HepG2 (cell line): ENCODE data around the gene KLHL30. TPM values are rescaled to one million over a fixed set of nuclear protein-coding genes. Genes with fewer than 3 reads are reported as not detected.

Experiments
- ATAC-seq: fragments of 200-7000 bp; cut with Tn5 transposase; 3 replicates; pipeline ENCODE4 v1.9.1; 2020; ENCODE audit warnings: mild to moderate bottlenecking, moderate library complexity
- BruUV-seq: library from RNA; stranded (reverse); fragments of 400-500 nt; replicated peaks from 2 replicates; lab custom pipeline; 2021; lab: Mats Ljungman, UMichigan
- CTCF ChIA-PET: fragments of 300-600 bp; formaldehyde crosslinking; extraction: SDS; loops from one replicate; lab custom pipeline; 2021; ENCODE audit warnings: low total read pairs, inconsistent platforms, low intra/inter-chr PET ratio; lab: Yijun Ruan, JAX
- POLR2A ChIA-PET: fragments of 350-600 bp; sonication (Branson Sonifier 250); formaldehyde crosslinking; loops from one replicate; lab custom pipeline; 2020; ENCODE audit warnings: antibody characterized with exemption, inconsistent platforms; lab: Yijun Ruan, JAX
- DNase-seq: peaks from one replicate; pipeline ENCODE4 v3.0.0-alpha.2; 2015; ENCODE audit warnings: low spot score
- FAIRE-seq: peaks from 3 replicates; lab custom pipeline; 2011; peaks lifted over from hg19 to GRCh38; lab: Jason Lieb, UNC
- H2AFZ ChIP-seq: one replicate; pipeline ENCODE4 v1.6.1; 2011; ENCODE audit warnings: low read length, inconsistent platforms
- H3K27ac ChIP-seq: fragments of 300-600 bp; 3 replicates; pipeline ENCODE4 v1.8.0; 2011; ENCODE audit warnings: mixed run types, mild to moderate bottlenecking, mixed read lengths, low read length, inconsistent platforms; ENCODE audit not compliant: insufficient read depth; ENCODE audit errors: extremely low read length
- H3K27me3 ChIP-seq, 2 experiments: fragments of 200-600 bp in 1 of 2; 2 replicates in 1 of 2; 3 replicates in 1 of 2; pipeline versions ENCODE4 v1.6.0 to v1.8.0; 2011; ENCODE audit warnings: low read length in 2 of 2, mild to moderate bottlenecking in 2 of 2, moderate library complexity in 2 of 2, inconsistent platforms in 1 of 2; ENCODE audit not compliant: insufficient read depth in 2 of 2, control insufficient read depth in 1 of 2
- H3K36me3 ChIP-seq, 2 experiments: fragments of 200-600 bp in 1 of 2; replicated peaks in 1 of 2; 2 replicates in 1 of 2; 3 replicates in 1 of 2; pipeline versions ENCODE4 v1.5.1 to v1.8.0; 2011; ENCODE audit warnings: low read length in 2 of 2, inconsistent platforms in 1 of 2; ENCODE audit not compliant: insufficient read depth in 2 of 2, control insufficient read depth in 1 of 2
- H3K4me1 ChIP-seq: 2 replicates; pipeline ENCODE4 v1.5.1; 2012; ENCODE audit warnings: low read length, inconsistent platforms; ENCODE audit not compliant: insufficient read depth
- H3K4me2 ChIP-seq: 2 replicates; pipeline ENCODE4 v1.6.0; 2011; ENCODE audit warnings: low read depth, low read length, inconsistent platforms
- H3K4me3 ChIP-seq, 3 experiments: fragments of 200-600 bp in 1 of 3; sonication (generic), shearing (Covaris generic) in 1 of 3; replicated peaks in 1 of 3; 2 replicates each; pipeline ENCODE4 v1.5.1; 2011 to 2016; ENCODE audit warnings: low read length in 3 of 3, inconsistent platforms in 2 of 3, low read depth in 2 of 3, mild to moderate bottlenecking in 2 of 3, control low read depth in 1 of 3, mixed read lengths in 1 of 3; ENCODE audit not compliant: insufficient read depth in 1 of 3
- H3K79me2 ChIP-seq: one replicate; pipeline ENCODE4 v1.6.1; 2011; ENCODE audit warnings: low read length, inconsistent platforms; ENCODE audit not compliant: insufficient read depth
- H3K9ac ChIP-seq: 2 replicates; pipeline ENCODE4 v1.6.0; 2011; ENCODE audit warnings: mild to moderate bottlenecking, low read depth, low read length, inconsistent platforms; ENCODE audit not compliant: insufficient read depth
- H3K9me3 ChIP-seq: 2 replicates; pipeline ENCODE4 v1.5.1; 2012; ENCODE audit warnings: mild to moderate bottlenecking, low read length
- H4K20me1 ChIP-seq: 2 replicates; pipeline ENCODE4 v1.6.0; 2011; ENCODE audit warnings: inconsistent platforms, mild to moderate bottlenecking, low read length, moderate library complexity; ENCODE audit not compliant: insufficient read depth
- AHR ChIP-seq: IDR thresholded peaks from 2 replicates; pipeline ENCODE4 v1.6.1; 2018; ENCODE audit warnings: missing genetic modification reagents, missing compliant biosample characterization
- CHCHD3 ChIP-seq: sonication (generic); formaldehyde crosslinking; IDR thresholded peaks from 2 replicates; pipeline ENCODE4 v1.8.0; 2022; ENCODE audit warnings: mild to moderate bottlenecking, missing genetic modification reagents, moderate library complexity
- HIC2 ChIP-seq: sonication (generic); formaldehyde crosslinking; IDR thresholded peaks from 2 replicates; pipeline ENCODE4 v1.9.0; 2022; ENCODE audit warnings: low read depth, missing genetic modification reagents
- LCORL ChIP-seq, 2 experiments: fragments of 450-650 bp in 1 of 2; sonication (generic) in 1 of 2; formaldehyde crosslinking in 1 of 2; IDR thresholded peaks; 2 replicates each; pipeline versions ENCODE4 v1.5.0 to v1.6.1; 2017 to 2020; ENCODE audit warnings: antibody characterized with exemption in 1 of 2, missing genetic modification reagents in 1 of 2
- MLLT10 ChIP-seq: sonication (generic); formaldehyde crosslinking; IDR thresholded peaks from 2 replicates; pipeline ENCODE4 v1.4.0; 2020; ENCODE audit warnings: missing genetic modification reagents
- RFX5 ChIP-seq: IDR thresholded peaks from 2 replicates; pipeline ENCODE4 v1.6.1; 2011; ENCODE audit warnings: low read depth, low read length, improper control_type of control experiment
- SMAD1 ChIP-seq: sonication (generic); formaldehyde crosslinking; IDR thresholded peaks from 2 replicates; pipeline ENCODE4 v1.4.0; 2020; ENCODE audit warnings: missing genetic modification reagents, low read depth, mild to moderate bottlenecking, borderline replicate concordance
- SOX6 ChIP-seq, 2 experiments: fragments of 450-650 bp in 1 of 2; sonication (generic) in 1 of 2; formaldehyde crosslinking in 1 of 2; IDR thresholded peaks; 2 replicates each; pipeline versions ENCODE4 v1.4.0 to v1.6.1; 2017 to 2020; ENCODE audit warnings: antibody characterized with exemption in 1 of 2, mild to moderate bottlenecking in 1 of 2, missing genetic modification reagents in 1 of 2
- TCF12 ChIP-seq, 2 experiments: fragments of 450-650 bp in 1 of 2; sonication (generic) in 1 of 2; formaldehyde crosslinking in 1 of 2; IDR thresholded peaks; 2 replicates each; pipeline versions ENCODE4 v1.6.1 to v1.8.0; 2017 to 2022; ENCODE audit warnings: antibody characterized with exemption in 1 of 2, mild to moderate bottlenecking in 1 of 2, missing genetic modification reagents in 1 of 2, moderate library complexity in 1 of 2
- ZFP36L1 ChIP-seq: sonication (generic); formaldehyde crosslinking; IDR thresholded peaks from 2 replicates; pipeline ENCODE4 v1.8.0; 2022; ENCODE audit warnings: mild to moderate bottlenecking, missing genetic modification reagents, moderate library complexity
- ZNF296 ChIP-seq: sonication (generic); formaldehyde crosslinking; conservative IDR thresholded peaks from 2 replicates; pipeline ENCODE4 v1.5.0; 2020; ENCODE audit warnings: mild to moderate bottlenecking, missing genetic modification reagents
- ZNF547 ChIP-seq: sonication (generic); formaldehyde crosslinking; IDR thresholded peaks from 2 replicates; pipeline ENCODE4 v1.5.1; 2020; ENCODE audit warnings: mild to moderate bottlenecking, missing genetic modification reagents
- ZNF687 ChIP-seq: sonication (generic); formaldehyde crosslinking; IDR thresholded peaks from 2 replicates; pipeline ENCODE4 v1.5.1; 2020; ENCODE audit warnings: mild to moderate bottlenecking, missing genetic modification reagents, moderate library complexity
- ZNF883 ChIP-seq: sonication (generic); formaldehyde crosslinking; IDR thresholded peaks from 2 replicates; pipeline ENCODE4 v1.5.1; 2020; ENCODE audit warnings: mild to moderate bottlenecking, missing genetic modification reagents; ENCODE audit errors: not compliant biosample characterization
- WGBS: methylation state at CpG from one replicate; pipeline ENCODE4 v1.1.6; 2017; ENCODE audit warnings: low lambda C conversion rate; 5-methylcytosine and 5-hydroxymethylcytosine counted together
- in situ Hi-C: cut with HindIII; loops from 2 replicates; pipeline ENCODE4 v1.10.0; 2017; ENCODE audit warnings: low pct_unique_long_range_greater_than_20kb; ENCODE audit not compliant: extremely low pct_ligation_motif_present
- intact Hi-C: fragments of 100-400 bp; cut with micrococcal nuclease; formaldehyde crosslinking; loops from one replicate; pipeline ENCODE4 v1.10.0; 2022; ENCODE audit not compliant: unreplicated experiment
- polyA plus RNA-seq, 8 experiments: library from polyadenylated mRNA; depleted of rRNA in 3 of 8; stranded (reverse) in 7 of 8; unstranded in 1 of 8; fragments of >200 nt; fragmentation: Illumina TruSeq in 4 of 8; extraction: Trizol in 4 of 8; gene quantifications; 2 replicates each; pipeline versions ENCODE4 v1.2.1 to v1.2.3, GENCODE V29; 2011 to 2016; ENCODE audit warnings: low read depth in 4 of 8, missing spikeins in 1 of 8, mixed read lengths in 1 of 8; ENCODE audit not compliant: insufficient read depth in 1 of 8
- total RNA-seq, 5 experiments: library from RNA; depleted of rRNA; stranded (reverse); fragments of >200 nt; fragmentation: Illumina TruSeq; extraction: Trizol; gene quantifications; 2 replicates each; pipeline ENCODE4 v1.2.3, GENCODE V29; 2016; ENCODE audit warnings: low read depth in 1 of 5

The KLHL30 gene
- total and polyA plus RNA-seq, 2 of the 13 experiments (the other 11 are each of a cell fraction or from before 2014, with no cell fraction given), result 0.05 TPM; not detected in 1

GRCh38 chr2:238114331-238114841, 24.1 kb upstream of the KLHL30 start (continued):
- peak; percentile 52 for TF ChIP-seq ZNF883
- no peak for TF ChIP-seq MLLT10 (CRISPR knock-in tag)
- TF ChIP-seq TCF12 (IDR thresholded peaks at IDR 0.05), result no peak
- no peak for TF ChIP-seq TCF12 (CRISPR knock-in tag; IDR thresholded peaks at IDR 0.05)
- TF ChIP-seq ZNF547 (CRISPR knock-in tag), result 0 out of 2 replicates have a peak, but pooled peaks have one; percentile 48
- TF ChIP-seq SOX6 (IDR thresholded peaks at IDR 0.05), result no peak
- TF ChIP-seq SOX6 (CRISPR knock-in tag; IDR thresholded peaks at IDR 0.05), result no peak

- intact Hi-C loops (no loop called here), in situ Hi-C loops (no loop called here)
- Histone ChIP-seq H3K36me3 (no peaks in the 10 kb centered on the region), H4K20me1 (no peaks in the 10 kb centered on the region), H3K79me2 (no peaks in the 10 kb centered on the region), H3K27ac (no peak overlapping the region), H3K4me2 (no peak overlapping the region), H3K4me3 (no peak overlapping the region), H3K4me1 (0 out of 2 replicates have a peak, but pooled peaks cover 2% of the 10 kb centered on the region), H3K9me3 (no peaks in the 10 kb centered on the region), H3K9ac (no peak overlapping the region), H2AFZ (no peak overlapping the region), H3K27me3 (peaks cover 0 to 26% of the 10 kb centered on the region in 2 experiments; a peak in 3 of 5 replicates)
- DNase-seq (no peak), FAIRE-seq (no peak), ATAC-seq (peak; percentile 61)
- WGBS, result 53% methylated on average over 28 of the region's 32 CpGs
- ChIA-PET POLR2A (no interaction called here), CTCF (no interaction called here)
- BruUV-seq, result no TSS peak
- TF ChIP-seq AHR, result no peak
- no peak for TF ChIP-seq SMAD1
- TF ChIP-seq ZFP36L1 (CRISPR knock-in tag), result no peak
- no peak for TF ChIP-seq RFX5
- TF ChIP-seq ZNF687, result peak; percentile 25
- no peak for TF ChIP-seq LCORL (IDR thresholded peaks at IDR 0.05)
- no peak for TF ChIP-seq LCORL (CRISPR knock-in tag; IDR thresholded peaks at IDR 0.05)
- no peak for TF ChIP-seq CHCHD3 (CRISPR knock-in tag)
- no peak for TF ChIP-seq ZNF296 (CRISPR knock-in tag)
- TF ChIP-seq HIC2 (CRISPR knock-in tag), result peak; percentile 33; the same call in 1 of the 2 replicates
Measured at GRCh38 chr2:238114851-238115660, 23.4 kb upstream of the KLHL30 start.
